GM19351 (cell line): Measurements from ENCODE around the gene UBE2I.

Source experiments
- ATAC-seq: cut with Tn5 transposase; IDR thresholded peaks from one replicate; pipeline ENCODE4 v1.9.1; 2021; ENCODE audit warnings: mild to moderate bottlenecking, moderate library complexity; ENCODE audit not compliant: unreplicated experiment

Gene UBE2I

GRCh38 chr16:1355591-1355990 is 46.2 kb downstream of the UBE2I start:
- ATAC-seq, result no peak

- ATAC-seq, result no peak
Observed at GRCh38 chr16:1356061-1356900, 46.8 kb downstream of the UBE2I start.

DNA sequence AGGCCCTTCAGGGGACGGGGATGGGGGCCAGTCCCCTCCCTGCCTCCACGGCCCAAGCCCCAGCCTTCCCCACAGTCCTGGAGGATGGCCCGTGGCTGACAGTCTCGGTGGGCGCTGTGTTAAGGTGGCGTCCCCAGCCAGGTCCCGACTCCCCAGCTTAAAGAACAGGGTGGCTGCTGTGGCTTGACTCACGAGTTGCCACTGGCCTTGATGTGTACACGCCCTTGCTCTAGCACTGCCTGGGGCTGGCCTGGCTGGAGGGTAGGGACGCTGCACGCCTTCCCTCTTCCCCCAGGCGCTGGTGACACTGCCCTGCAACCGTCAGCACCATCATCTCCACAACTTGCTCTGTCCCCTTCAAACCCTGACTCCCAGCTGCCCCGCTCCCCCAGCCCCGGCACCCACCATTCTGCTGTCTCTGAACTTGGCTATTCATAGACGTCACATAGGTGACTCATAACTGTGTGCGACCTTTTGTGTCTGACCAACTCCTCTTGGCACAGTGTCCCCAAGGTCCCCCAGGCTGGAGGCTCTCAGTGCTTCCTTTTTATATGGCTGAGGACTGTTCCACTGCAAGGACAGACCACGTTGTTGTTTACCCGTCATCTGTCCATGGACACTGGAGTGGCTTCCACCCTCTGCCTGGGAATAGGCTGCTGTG is 48.6 kb downstream of the UBE2I start:
- no peak for ATAC-seq

GRCh38 chr16:1361685-1362360 is 52.4 kb downstream of the UBE2I start:
- ATAC-seq, result no peak

DNA sequence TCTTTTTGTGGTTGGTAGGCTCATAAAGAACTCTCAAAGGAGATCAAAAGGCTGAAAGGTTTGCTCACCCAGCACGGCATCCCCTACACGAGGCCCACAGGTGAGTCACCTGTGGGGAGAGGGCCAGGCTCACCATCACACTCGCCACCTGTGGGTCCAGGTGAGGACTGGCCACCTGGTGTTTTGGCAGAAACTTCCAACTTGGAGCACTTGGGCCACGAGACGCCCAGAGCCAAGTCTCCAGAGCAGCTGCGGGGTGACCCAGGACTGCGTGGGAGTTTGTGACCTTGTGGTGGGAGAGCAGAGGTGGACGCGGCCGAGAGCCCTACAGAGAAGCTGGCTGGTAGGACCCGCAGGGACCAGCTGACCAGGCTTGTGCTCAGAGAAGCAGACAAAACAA is 53.4 kb downstream of the UBE2I start:
- no peak for ATAC-seq

DNA sequence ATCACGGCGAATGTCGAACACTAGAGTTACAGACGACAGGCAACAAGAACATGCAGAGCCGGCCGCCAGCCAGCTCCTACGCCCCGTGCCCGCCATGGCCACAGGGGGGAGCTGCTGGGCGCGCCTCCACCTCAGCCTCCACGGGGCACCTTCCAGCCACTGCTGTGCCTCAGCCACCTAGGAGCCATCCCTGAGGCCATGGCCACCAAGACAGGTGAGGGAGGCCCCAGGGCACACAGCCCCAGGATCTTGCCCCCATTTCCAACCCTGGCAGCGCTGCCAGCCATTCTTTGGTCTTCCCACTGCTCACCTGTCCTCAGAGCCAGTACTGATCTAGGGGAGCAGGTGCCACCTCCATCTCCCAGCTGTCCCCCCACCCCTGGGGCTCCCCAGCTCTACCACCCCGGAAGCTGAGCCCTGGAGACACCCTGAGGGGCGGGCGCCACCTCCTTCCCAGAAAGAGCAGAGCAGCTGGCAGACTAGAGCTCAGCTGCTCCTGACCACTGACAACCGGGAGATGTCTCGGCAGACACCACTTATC is 54.1 kb downstream of the UBE2I start:
- no peak for ATAC-seq

- ATAC-seq, result no peak
Observed at GRCh38 chr16:1364510-1364909, 55.1 kb downstream of the UBE2I start.

- no peak for ATAC-seq
Observed at GRCh38 chr16:1366060-1366711, 56.8 kb downstream of the UBE2I start.

GRCh38 chr16:1366712-1367299 is 57.4 kb downstream of the UBE2I start:
- ATAC-seq, result no peak

DNA sequence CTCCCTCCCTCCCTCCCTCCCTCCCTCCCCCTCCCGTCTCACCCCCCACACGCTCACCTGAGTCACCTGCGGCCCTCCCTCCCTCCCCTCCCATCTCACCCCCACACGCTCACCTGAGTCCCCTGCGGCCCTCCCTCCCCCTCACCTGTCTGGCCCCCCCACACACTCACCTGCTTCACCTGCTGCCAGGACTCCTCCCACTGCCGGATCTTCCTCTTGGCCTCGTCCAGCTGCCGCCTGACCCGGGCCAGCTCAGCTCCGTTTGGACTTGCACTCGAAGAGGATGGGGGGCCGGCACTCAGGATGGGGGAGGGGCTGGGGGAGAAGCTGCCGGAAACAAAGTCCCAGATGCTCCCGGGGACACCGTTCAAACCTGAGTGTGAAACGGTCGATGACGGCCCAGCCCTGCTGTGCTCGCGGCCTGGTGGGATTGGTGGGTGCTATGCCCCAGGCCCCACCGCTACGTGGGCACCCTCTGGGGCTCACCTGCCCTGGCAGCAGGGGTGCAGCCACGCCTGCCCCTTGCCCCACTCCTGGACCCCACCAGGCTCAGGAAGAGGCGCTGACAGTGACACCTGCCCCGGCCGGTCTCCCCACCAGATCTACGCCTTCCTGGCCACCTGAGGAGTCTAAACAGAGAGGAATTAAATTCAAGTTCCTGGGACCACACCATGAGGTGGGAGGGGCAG is 58.2 kb downstream of the UBE2I start:
- ATAC-seq, result no peak

DNA sequence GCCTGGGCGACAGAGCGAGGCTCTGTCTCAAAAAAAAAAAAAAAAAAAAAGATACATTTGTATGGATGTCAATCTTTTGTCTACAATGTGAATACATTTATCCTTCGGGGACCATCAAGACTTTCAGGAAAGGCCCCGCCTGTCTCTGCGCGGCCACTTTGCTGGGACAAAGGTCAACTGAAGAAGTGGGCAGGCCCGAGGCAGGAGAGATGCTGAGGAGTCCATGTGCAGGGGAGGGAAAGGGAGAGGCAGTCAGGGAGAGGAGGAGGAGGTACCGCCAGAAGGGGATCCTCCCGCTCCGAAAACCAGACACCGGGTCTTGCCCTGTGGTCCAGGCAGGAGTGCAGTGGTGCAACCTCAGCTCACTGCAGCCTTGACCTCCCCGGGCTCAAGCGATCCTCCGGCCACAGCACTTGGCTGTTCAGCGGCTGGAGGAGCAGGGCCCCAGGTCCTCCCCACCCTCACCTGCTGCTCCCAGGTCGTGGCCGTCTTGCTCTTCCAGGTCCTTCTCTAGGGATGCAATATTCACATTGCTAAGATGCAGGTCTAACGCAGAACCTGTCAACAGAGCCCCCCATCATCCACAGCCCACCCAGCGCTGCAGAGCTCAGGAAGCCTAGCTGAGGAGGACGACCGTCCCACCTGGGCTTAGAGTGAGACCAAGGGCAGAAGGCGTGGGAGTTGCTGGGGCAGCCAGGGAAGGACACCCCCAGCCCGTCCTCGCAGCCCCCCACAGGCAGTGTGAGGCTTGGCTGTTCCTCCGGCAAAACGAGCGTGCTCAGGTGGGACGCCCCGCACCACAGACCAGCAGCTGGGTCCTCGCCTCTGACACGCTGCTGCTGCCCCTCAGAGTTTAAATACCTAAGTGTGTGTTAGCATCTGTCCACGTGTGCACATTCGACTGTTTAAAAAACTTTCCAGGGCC is 61.9 kb downstream of the UBE2I start:
- no peak for ATAC-seq

DNA sequence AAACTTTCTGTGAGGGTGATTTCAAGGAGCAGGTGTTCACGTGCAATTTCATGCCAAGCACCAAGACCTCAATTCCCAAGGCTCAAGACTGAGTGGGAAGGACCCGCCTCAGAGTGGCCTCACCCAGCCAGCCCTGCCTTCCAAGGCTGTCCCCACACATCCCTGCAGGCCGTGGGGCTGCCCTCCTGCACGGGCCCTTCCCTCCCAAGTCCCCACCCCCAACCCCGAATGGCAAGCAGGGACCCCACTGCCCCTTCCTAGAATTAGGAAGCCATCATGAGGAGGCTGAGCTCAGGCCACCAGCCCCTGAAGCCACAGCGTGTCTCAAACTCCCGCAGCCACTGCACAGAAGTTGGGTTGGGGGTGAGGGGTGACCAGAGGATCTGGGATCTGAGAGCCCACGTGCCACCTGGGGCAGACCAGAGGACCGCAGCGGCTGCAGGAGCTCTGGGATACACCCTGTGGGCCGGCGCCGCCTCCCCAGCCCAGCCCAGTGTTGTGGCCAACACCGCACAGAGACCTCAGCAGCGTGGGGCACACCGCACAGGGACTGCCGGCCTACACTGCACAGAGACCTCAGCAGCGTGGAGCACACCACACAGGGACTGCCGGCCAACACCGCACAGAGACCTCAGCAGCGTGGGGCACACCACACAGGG is 63.0 kb downstream of the UBE2I start:
- no peak for ATAC-seq

DNA sequence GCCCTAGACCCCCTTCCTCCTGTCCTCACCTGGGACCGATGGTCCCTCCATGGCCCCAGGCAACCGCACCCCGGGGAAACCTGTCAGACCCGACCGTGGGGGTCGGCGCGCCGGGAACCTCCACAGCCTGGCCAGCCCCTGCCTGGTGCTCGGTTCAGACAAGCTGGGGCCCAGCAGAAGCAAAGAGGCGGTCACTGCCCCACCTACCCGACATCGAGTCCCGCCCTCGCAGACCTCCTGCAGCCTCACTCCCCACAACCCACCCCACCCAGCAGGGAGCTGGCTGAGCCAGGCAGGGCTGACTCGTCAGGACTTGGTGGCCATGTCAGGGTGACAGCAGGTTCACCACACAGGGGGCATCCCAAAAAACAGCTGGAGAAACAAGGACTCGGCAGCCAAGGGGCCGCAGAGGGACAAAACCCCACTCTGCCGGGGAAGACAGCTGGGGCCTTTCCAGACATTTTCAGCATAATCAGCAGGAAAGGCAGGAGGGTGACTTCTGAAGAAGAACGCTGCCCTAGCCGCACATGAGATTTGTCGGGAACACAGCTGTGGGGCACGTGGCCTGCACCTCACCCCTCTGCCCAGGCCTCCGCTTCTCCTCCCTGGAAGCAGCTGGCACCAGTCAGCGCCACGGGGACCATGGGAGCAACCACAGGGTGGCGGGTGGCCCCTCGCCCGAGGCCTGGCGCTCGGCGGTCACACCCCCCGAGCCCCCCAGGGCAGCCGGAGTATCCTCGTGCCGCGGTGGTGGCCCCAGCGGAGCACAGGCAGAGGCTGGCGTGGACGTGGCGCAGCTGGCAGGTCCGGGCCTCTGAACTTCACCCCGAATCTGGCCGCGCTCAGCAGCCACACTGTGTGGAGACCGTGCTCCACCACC is 65.2 kb downstream of the UBE2I start:
- no peak for ATAC-seq

GRCh38 chr16:1375298-1375640 is 65.8 kb downstream of the UBE2I start:
- no peak for ATAC-seq

DNA sequence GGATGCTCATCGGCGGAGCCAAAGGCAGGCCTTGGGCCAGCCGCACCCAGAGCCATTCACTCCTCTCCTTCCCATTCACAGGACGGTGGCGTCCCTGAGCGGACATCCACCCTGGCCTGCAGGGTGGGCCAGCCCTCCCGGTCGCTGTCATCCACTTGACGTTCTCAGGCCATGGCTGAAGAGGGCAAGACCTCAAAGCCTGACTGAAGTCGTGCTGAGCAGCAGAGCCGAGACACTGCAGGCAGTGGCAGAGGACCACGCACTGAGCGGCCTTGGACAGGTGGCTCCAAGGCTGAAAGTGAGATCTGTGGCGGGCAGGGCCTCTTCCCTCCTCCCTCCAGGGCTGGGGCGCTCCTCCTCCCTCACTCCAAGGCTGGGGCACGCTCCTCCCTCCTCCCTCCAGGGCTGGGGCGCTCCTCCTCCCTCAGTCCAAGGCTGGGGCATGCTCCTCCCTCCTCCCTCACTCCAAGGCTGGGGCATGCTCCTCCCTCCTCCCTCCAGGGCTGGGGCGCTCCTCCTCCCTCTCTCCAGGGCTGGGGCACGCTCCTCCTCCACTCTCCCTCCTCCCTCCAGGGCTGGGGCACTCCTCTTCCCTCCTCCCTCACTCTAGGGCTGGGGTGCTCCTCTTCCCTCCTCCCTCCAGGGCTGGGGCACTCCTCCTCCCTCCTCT is 66.4 kb downstream of the UBE2I start:
- ATAC-seq, result no peak
